Stimulated activated CD4-positive, alpha-beta T cell treated with anti-CD3 and anti-CD28 coated beads, Interleukin-4, amount 100 ng/mL, for 24 hours (primary cell): ENCODE measurements around the gene CDH9.

Source experiments
- DNase-seq: peaks from one replicate; pipeline ENCODE4 v3.0.0-alpha.2; 2020

Gene CDH9

DNA sequence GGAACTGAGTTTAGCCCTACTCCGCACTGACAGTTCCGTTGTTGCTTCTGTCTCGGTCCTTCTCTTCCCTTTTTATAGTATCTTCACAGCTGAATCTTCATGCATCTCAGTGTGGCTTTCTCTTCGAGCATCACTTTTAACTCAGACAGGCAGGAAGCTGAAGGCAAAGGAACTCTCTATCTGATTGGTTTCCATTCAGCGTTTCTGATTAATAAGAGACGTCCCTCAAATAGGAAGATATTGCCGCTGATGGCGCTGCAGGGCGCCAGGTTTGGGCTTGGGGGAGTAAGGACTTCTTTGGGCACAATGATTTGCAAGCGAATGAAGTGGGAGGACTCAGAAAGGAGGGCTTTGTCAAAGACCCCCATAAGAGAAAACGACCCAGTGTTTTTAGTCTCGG is at the start of gene CDH9:
TSS of gene CDH9 (minus strand) at position 111 of the 400 bp plus-strand sequence. CDS start 50,253 bp downstream, outside the sequence.
- DNase-seq = no peak

GRCh38 chr5:27087747-27088146 is 49.4 kb upstream of the CDH9 start:
- no peak for DNase-seq

DNA sequence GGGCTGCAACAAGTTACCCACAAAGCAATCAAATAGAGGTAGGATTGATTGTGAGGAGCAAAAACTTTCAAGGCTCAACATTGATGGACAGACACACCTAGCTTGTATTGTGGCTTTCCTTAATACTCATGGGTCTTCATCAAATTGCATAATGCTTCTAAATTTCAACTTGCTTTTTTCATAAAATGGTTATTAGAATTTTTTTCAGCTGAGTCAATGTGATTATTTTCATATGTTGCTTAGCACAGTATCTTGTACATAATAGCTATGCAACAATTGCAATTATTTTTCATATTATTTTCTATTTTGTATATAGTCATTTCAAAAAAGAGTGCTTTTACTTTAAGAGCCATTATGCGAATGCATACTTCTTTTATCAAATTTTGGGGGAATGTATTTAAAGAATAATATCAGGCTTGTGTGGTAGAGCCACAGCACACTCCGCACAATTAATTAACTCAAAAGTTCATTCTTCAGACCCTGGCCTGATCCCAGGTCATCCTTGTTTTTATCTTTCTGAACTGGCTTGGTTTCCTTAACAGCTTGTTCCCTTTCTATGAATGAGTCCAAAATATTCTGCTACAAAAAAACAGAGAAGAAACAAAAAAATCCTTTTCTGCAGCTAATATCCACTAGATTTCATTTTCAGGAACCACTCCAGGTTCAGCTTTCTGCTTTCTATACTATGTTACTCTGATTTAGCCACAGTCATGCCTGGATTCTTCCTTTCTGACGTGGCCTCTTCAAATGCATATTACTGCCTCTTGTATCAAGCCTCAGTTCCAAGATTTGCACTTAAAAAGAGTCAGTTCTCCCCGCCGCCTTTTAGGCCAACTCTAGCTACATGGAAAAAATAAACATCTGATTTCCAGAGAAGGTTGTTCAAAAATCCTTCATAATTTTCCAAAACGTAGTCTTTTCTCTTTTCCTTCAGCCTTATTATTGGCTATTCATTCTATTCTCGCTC is 45.3 kb upstream of the CDH9 start:
- DNase-seq = no peak

DNA sequence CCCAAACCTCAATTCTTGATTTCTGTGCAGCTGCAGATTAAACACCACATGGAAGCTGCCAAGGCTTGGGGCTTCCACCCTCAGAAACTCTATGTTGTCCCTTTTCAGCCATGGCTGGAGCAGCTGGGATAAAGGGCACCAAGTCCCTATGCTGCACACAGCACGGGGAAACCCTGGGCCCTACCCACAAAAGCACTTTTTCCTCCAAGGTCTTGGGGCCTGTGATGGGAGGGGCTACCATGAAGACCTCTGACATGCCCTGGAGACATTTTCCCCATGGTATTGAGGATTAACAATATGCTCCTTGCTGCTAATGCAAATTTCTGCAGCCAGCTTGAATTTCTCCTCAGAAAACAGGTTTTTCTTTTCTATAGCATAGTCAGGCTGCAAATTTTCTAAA is 41.8 kb upstream of the CDH9 start:
- DNase-seq = no peak

DNA sequence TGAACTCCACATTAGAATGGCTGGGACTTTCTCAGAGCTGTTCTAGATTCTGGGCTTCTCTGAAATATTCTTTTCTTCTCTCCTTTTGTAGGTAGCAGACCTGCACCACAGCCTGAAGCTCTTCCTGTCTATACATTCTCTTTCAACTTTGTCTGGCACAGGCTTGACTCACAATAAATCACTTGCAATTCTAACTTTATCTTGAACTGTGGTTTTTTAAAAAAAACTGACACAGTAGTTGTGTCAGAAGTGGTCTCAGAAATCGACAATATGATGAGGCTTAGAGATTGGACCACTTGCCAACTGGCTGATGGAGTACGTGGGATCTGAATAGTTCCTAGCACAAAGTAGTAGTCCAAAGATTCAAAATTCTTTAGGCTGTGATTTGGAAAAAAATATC is 24.1 kb upstream of the CDH9 start:
- no peak for DNase-seq

DNA sequence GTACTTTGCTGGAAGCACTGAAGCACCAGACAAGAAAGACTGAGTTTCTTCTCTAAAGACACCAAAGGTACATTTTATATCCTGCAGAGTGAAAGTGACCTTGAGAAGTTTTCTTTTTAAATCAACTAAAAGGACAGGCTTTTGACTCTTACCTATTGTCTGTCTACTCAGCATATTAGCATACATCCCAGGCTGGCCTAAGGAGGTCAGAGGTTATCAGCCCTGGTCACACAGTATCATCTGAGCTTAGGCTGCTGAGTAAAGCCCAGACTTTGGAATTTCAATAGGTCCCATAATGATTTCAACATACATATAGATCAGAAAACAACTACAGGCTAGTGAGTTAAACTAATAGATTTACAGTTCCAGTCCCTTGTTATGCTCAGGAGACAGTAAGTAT is 10.1 kb upstream of the CDH9 start:
- no peak for DNase-seq

- no peak for DNase-seq
Measured at GRCh38 chr5:27041372-27041771, 3.0 kb upstream of the CDH9 start.

DNA sequence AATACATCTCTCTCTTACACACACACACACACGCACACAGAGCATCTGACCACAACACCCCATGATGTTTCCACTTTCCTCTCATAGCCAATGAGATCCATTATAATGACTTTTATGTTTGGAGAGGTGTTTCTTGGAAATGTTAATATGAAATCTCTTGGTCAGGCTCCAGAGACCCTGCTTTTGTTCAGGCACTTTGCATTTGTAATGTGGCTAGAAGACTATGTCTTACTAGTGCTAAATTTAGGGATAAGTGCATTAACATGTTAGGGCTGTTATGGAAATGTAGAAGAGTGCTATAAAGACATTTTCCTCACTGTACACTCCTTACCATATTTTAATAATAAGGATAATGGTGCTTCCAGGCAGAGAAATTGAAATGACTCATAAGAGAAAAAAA is 3.8 kb downstream of the CDH9 start:
- DNase-seq = no peak

- no peak for DNase-seq
Measured at GRCh38 chr5:27026801-27027200, 11.6 kb downstream of the CDH9 start.

DNA sequence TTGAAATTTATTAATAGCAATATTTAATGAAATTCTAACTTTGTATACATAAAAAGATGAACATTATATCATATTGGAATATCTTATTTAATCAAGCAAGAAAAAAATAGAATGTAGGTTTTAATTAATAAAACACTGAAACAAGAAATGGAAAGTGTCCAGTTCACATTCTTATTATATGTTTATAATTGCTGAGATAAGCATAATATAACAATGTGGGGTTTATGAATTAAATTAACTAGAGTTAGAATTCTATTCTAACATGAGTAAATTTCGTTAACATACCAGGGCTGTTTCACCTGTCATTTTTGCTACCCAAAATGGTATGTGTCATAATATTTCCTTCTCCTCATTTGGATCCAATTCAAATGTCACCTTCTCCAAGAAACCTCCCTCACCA is 12.3 kb downstream of the CDH9 start:
- DNase-seq = no peak

DNA sequence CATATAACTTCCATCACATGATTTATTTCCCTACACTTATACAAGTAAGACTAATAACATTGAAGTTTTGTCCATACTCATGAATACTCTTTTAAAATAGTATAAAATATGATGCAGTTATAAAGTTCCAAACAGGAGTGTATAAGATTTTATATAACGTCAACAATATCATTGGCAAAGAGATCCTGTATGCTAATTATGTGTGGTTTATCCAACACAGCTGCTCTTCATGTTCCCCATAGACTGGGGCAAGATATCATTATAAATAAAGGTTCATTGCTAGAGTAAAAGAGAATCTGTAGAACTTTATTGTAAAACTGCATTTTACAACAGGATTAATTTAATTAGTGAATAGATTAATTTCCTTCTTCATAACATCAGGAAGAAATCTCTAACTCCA is 16.9 kb downstream of the CDH9 start:
- DNase-seq = no peak

- no peak for DNase-seq
Measured at GRCh38 chr5:27020973-27021372, 17.4 kb downstream of the CDH9 start.

DNA sequence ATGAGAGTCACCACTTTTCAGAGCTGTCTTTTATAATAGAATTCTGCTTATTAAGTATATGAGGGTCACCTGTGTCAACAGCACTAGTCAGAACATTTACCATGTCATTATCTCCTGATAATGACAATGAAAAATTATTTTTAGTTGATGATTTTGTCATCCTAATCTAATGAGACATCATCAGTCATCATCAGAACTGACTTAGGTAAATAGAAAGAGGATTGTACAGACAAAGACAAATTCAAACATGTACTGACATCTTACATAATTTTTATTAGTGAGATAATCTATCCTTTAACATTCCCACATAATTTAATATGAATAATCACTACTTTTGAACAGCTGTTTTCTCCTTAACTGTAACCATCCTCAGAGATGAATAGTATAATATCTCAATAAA is 22.6 kb downstream of the CDH9 start:
- no peak for DNase-seq

DNA sequence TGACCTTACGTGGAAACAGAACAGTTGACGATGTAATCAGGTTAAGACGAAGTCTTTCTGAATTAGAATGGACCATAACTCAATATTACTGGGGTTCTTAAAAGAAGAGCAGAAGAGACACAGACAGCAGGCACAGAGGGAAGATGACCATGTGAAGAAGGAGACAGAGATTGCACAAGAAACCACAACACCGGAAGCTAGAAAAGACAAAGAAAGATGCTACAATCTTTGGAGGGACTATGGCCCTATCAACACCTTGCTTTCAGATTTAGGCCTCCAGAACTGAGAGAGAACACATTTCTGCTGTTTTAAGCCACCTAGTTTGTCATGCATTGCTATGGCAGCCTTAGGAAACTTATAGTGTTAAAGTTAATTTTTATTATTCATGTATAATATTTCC is 27.1 kb downstream of the CDH9 start:
- no peak for DNase-seq

- no peak for DNase-seq
Measured at GRCh38 chr5:27010646-27011045, 27.7 kb downstream of the CDH9 start.

DNA sequence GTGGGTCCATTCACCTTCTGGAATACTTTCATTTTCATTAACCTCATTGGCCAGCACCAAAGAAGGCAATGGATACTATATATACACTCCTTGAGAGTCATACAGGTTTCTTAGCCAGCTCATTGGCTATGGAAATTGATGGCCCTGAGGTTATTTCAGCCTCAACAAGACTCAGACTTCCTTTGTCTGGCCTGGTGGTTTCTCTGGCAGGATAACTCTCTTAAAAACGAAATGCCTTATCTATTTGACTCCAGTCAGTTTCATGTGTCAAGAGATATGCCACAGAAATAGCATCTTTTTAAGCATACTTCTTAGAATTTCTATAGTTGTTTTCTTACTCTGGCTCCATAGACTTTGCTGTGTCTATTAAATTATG is 28.9 kb downstream of the CDH9 start:
- DNase-seq = no peak

- DNase-seq = no peak
Measured at GRCh38 chr5:27008604-27009539, 29.5 kb downstream of the CDH9 start.

- no peak for DNase-seq
Measured at GRCh38 chr5:27007121-27007520, 31.3 kb downstream of the CDH9 start.

DNA sequence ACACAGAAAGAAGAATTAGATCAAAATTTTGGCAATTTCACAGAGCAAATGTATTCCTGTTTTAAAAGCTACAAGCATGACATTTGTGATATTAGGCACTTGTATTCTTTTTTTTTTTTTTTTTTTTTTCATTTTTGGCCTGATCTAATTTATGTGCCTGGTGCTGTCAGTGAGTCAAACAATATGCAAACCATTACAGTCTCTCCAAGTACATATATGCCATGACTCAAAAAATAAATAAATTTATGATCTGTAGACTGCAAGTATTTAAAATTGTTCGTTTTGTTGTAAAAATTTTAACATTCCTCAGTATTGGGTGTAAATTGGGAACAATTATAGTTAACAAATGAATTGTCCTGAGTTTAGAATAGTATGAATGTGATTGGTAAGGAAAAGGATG is 51.4 kb downstream of the CDH9 start:
- no peak for DNase-seq

GRCh38 chr5:26981750-26982149 is 56.6 kb downstream of the CDH9 start:
- DNase-seq = no peak

- DNase-seq = no peak
Measured at GRCh38 chr5:26959290-26959689, 79.1 kb downstream of the CDH9 start.

GRCh38 chr5:26955161-26955560 is 83.2 kb downstream of the CDH9 start:
- DNase-seq = no peak

DNA sequence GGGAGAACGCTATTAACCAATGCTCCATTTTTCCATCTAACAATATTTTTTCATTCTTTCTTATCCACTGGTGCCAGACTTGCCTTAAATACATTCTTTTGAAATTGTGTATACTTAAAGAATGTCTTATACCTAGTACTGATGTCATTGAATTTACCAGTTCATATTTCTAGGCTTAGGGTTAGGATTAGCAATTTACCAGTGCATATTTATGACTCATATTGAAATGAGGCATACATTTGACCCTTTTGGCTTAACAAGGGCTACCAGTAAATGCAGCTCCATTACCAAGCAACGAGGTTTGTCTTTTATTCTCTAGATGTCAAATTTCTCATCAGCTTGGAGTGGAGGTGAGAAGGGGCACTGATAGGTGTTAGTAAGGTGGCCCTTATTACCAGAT is 89.5 kb downstream of the CDH9 start:
- DNase-seq = no peak

DNA sequence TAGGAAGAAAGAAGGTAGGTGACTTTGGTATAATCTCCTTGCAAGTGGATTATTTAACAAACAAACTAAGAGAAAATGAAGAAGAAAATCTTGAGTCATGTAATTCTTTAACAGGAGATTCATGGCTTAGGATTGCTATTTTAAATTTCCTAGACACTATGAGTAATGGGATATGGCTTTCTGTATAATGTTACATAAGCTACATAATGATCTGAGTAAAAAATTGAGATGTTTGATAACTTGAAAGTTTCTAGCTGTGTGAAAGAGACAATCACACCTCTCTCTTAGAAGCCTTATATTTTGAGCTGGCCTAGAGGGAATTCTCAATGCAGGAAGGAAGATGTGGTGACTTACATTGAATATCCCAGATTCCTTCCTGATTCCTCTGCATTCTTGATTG is 92.5 kb downstream of the CDH9 start:
- DNase-seq = no peak
